Stimulated activated CD8-positive, alpha-beta memory T cell treated with anti-CD3 and anti-CD28 coated beads, Interleukin-15, amount 100 ng/mL, for 4 hours (primary cell): ENCODE measurements around the gene AGBL3.
"Not testable (repeated sequence)": the region's sequence is repeated elsewhere in the genome, so short reads cannot be mapped to it uniquely, and the experiment has no call there.

Experiments
- DNase-seq, 2 donors: peaks; one replicate each; pipeline ENCODE4 v3.0.0-alpha.2; 2020; ENCODE audit warnings: low read depth in 2 of 2

The AGBL3 gene

GRCh38 chr7:135076882-135077281, 90.6 kb downstream of the AGBL3 start:
- DNase-seq: no peak

GRCh38 chr7:135077642-135078041, 91.3 kb downstream of the AGBL3 start:
- no peak for DNase-seq

GRCh38 chr7:135078051-135078450, 91.7 kb downstream of the AGBL3 start:
- DNase-seq: no peak

GRCh38 chr7:135079068-135079467, 92.8 kb downstream of the AGBL3 start:
- DNase-seq: no peak

GRCh38 chr7:135083005-135083404, 96.7 kb downstream of the AGBL3 start:
- no peak for DNase-seq

GRCh38 chr7:135088566-135088965, 102.3 kb downstream of the AGBL3 start:
- DNase-seq: no peak

- DNase-seq: no peak
Measured at GRCh38 chr7:135091717-135092116, 105.4 kb downstream of the AGBL3 start.

- no peak for DNase-seq
Measured at GRCh38 chr7:135094472-135095237, 108.3 kb downstream of the AGBL3 start.

GRCh38 chr7:135095450-135095849, 109.1 kb downstream of the AGBL3 start:
- DNase-seq: no peak

GRCh38 chr7:135098391-135098790, 112.1 kb downstream of the AGBL3 start:
- no peak for DNase-seq

GRCh38 chr7:135100856-135101255, 114.5 kb downstream of the AGBL3 start:
- no peak for DNase-seq

- DNase-seq: no peak
Measured at GRCh38 chr7:135102372-135102771, 116.1 kb downstream of the AGBL3 start.

GRCh38 chr7:135109562-135109961, 123.3 kb downstream of the AGBL3 start:
- no peak for DNase-seq

GRCh38 chr7:135109976-135110375, 123.7 kb downstream of the AGBL3 start:
- DNase-seq: no peak

- no peak for DNase-seq
Measured at GRCh38 chr7:135111379-135111778, 125.1 kb downstream of the AGBL3 start.

- no peak for DNase-seq
Measured at GRCh38 chr7:135114622-135115021, 128.3 kb downstream of the AGBL3 start.

GRCh38 chr7:135117096-135117495, 130.8 kb downstream of the AGBL3 start:
- no peak for DNase-seq

GRCh38 chr7:135121868-135122267, 135.6 kb downstream of the AGBL3 start:
- no peak for DNase-seq

- not testable (repeated sequence) for DNase-seq
Measured at GRCh38 chr7:135124631-135125030, 138.3 kb downstream of the AGBL3 start.

GRCh38 chr7:135128931-135129330, 142.6 kb downstream of the AGBL3 start:
- DNase-seq: no peak

GRCh38 chr7:135129579-135129978, 143.3 kb downstream of the AGBL3 start:
- no peak for DNase-seq

GRCh38 chr7:135143885-135144668, 157.8 kb downstream of the AGBL3 start:
- DNase-seq: no peak

GRCh38 chr7:135147341-135147898, 161.1 kb downstream of the AGBL3 start:
- DNase-seq: no peak
